ENCODE data around the gene ADARB1.

DNA sequence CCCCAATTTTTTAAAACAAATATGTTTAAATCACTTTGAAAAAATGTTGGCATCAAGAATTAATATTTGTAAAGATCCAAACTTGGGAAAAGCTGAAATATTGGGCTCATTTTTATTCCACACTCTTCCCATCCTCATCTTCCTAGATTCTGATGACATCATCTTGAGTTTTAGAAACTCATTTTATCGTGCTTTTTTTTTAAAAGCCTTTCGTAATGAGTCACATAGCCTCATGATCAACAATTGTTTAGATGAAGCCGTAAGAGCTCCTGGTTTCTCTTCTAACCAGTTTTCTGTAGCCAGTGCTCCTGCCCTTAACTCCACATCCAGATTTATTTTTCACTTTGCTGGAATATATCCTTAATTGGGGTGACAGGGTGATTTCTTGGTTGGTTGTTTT lies 134.7 kb downstream of the ADARB1 start:
- TF ChIP-seq, protein P1, sequence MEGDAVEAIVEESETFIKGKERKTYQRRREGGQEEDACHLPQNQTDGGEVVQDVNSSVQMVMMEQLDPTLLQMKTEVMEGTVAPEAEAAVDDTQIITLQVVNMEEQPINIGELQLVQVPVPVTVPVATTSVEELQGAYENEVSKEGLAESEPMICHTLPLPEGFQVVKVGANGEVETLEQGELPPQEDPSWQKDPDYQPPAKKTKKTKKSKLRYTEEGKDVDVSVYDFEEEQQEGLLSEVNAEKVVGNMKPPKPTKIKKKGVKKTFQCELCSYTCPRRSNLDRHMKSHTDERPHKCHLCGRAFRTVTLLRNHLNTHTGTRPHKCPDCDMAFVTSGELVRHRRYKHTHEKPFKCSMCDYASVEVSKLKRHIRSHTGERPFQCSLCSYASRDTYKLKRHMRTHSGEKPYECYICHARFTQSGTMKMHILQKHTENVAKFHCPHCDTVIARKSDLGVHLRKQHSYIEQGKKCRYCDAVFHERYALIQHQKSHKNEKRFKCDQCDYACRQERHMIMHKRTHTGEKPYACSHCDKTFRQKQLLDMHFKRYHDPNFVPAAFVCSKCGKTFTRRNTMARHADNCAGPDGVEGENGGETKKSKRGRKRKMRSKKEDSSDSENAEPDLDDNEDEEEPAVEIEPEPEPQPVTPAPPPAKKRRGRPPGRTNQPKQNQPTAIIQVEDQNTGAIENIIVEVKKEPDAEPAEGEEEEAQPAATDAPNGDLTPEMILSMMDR (conservative IDR thresholded peaks at IDR 0.05; ENCODE audit: low read depth, low read length) = no peak
- TF ChIP-seq EZH2phosphoT487 (IDR thresholded peaks at IDR 0.05; ENCODE audit: borderline replicate concordance, low read length) (no peak), EZH2 (IDR thresholded peaks at IDR 0.05; ENCODE audit: low read length, unreplicated experiment) (no peak)

Data from PC-3 (cell line).